Esophagus squamous epithelium (tissue), 4 donors: ENCODE data around the gene PXDC1.

Source experiments
- POLR2A ChIP-seq, 4 donors: fragments of 450-650 bp; IDR thresholded peaks; one replicate each; pipeline ENCODE4 v1.6.1; 2017; ENCODE audit warnings: antibody characterized with exemption in 4 of 4, mild to moderate bottlenecking in 4 of 4, moderate library complexity in 3 of 4
- TF ChIP-seq, protein P1 (sequence below), 6 experiments: fragments of 450-650 bp in 4 of 6; fragments of 200-600 bp in 2 of 6; sonication (generic) in 2 of 6; IDR thresholded peaks; one replicate each; pipeline ENCODE4 v1.5.1; 2016 to 2019; ENCODE audit warnings: antibody characterized with exemption in 6 of 6, mild to moderate bottlenecking in 4 of 6, moderate library complexity in 4 of 6

DNA sequence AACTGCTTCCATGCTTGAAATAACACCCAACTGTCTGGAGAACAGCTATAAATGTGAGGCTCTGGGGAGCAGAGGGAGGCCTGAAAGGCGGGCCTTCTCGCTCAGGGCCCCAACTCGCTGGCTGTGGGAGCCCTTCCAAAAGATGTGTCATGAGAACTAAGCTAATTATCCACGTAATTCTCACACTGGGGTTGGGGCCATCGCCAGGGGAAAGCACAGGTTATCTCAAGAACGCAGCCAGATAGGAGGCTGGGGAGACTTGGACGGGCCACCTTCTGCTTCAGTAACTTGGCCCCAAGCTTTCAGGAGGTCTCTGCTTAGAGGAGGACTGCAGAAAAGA, 1.6 kb downstream of the PXDC1 start:
- peak in 1 of 4 donors; percentile 6 for TF ChIP-seq POLR2A (IDR thresholded peaks at IDR 0.05)
- TF ChIP-seq, protein P1, sequence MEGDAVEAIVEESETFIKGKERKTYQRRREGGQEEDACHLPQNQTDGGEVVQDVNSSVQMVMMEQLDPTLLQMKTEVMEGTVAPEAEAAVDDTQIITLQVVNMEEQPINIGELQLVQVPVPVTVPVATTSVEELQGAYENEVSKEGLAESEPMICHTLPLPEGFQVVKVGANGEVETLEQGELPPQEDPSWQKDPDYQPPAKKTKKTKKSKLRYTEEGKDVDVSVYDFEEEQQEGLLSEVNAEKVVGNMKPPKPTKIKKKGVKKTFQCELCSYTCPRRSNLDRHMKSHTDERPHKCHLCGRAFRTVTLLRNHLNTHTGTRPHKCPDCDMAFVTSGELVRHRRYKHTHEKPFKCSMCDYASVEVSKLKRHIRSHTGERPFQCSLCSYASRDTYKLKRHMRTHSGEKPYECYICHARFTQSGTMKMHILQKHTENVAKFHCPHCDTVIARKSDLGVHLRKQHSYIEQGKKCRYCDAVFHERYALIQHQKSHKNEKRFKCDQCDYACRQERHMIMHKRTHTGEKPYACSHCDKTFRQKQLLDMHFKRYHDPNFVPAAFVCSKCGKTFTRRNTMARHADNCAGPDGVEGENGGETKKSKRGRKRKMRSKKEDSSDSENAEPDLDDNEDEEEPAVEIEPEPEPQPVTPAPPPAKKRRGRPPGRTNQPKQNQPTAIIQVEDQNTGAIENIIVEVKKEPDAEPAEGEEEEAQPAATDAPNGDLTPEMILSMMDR (IDR thresholded peaks at IDR 0.05): no peak
